NB4 (cell line): Measurements from ENCODE around the gene SUMF1.

Experiments used
- CTCF ChIP-seq: IDR thresholded peaks from one replicate; pipeline ENCODE4 v1.5.1; 2012; ENCODE audit warnings: low read depth, low read length
- MYC ChIP-seq: IDR thresholded peaks from 2 replicates; pipeline ENCODE4 v1.6.1; 2011; ENCODE audit warnings: low read depth, low read length
- POLR2A ChIP-seq: IDR thresholded peaks from 2 replicates; pipeline ENCODE4 v1.6.1; 2011; ENCODE audit warnings: mild to moderate bottlenecking; ENCODE audit not compliant: insufficient read length; ENCODE audit errors: extremely low read depth
- TF ChIP-seq, protein P1 (sequence below): IDR thresholded peaks from 2 replicates; pipeline ENCODE4 v1.6.1; 2011; ENCODE audit warnings: low read depth, low read length

- TF ChIP-seq POLR2A = no peak
- no peak for TF ChIP-seq CTCF
- TF ChIP-seq, protein P1, sequence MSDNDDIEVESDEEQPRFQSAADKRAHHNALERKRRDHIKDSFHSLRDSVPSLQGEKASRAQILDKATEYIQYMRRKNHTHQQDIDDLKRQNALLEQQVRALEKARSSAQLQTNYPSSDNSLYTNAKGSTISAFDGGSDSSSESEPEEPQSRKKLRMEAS = no peak
- no peak for TF ChIP-seq MYC
Observed at GRCh38 chr3:4394567-4394966, 72.5 kb downstream of the SUMF1 start.
